WTC11 (cell line): ENCODE measurements around the gene ABCA1. TPM values are rescaled to one million over a fixed set of nuclear protein-coding genes. Genes with fewer than 3 reads are reported as not detected.

Experiments used
- ATAC-seq: fragments of 200-7000 bp; cut with Tn5 transposase; 2 replicates; pipeline ENCODE4 v1.10.0; 2021; ENCODE audit warnings: mild to moderate bottlenecking, moderate library complexity
- CTCF ChIA-PET: fragments of 300-600 bp; sonication (Branson Sonifier 250); formaldehyde crosslinking; loops from one replicate; lab custom pipeline; 2021; ENCODE audit warnings: antibody characterized with exemption; lab: Charles Lee
- POLR2A ChIA-PET: fragments of 350-600 bp; sonication (Branson Sonifier 250); formaldehyde crosslinking; loops from one replicate; lab custom pipeline; 2021; ENCODE audit warnings: antibody characterized with exemption; lab: Charles Lee
- DNase-seq: peaks from one replicate; pipeline ENCODE4 v3.0.0; 2021; ENCODE audit warnings: low spot score
- H3K27ac Mint-ChIP-seq: 2 replicates; pipeline ENCODE4 v1.8.0; 2021; ENCODE audit warnings: mixed read lengths
- H3K27me3 Mint-ChIP-seq: 2 replicates; pipeline ENCODE4 v1.8.0; 2021; ENCODE audit warnings: low read depth, mild to moderate bottlenecking, moderate library complexity, mixed read lengths
- H3K36me3 Mint-ChIP-seq: 2 replicates; pipeline ENCODE4 v1.8.0; 2021; ENCODE audit warnings: mixed read lengths
- H3K4me1 Mint-ChIP-seq: 2 replicates; pipeline ENCODE4 v1.8.0; 2022; ENCODE audit warnings: mixed read lengths
- H3K4me3 Mint-ChIP-seq: 2 replicates; pipeline ENCODE4 v1.8.0; 2021; ENCODE audit warnings: mild to moderate bottlenecking, moderate library complexity, mixed read lengths
- H3K9me3 Mint-ChIP-seq: 2 replicates; pipeline ENCODE4 v1.8.0; 2021; ENCODE audit warnings: mixed read lengths
- CDX4 ChIP-seq: fragments of 250-450 bp; sonication (Bioruptor Pico); IDR thresholded peaks from 2 replicates; pipeline ENCODE4 v1.9.0; 2021; ENCODE audit warnings: moderate library complexity, mild to moderate bottlenecking, inconsistent platforms, borderline replicate concordance
- CTCF ChIP-seq: fragments of 200-600 bp; IDR thresholded peaks from 2 replicates; pipeline ENCODE4 v1.8.0; 2022; ENCODE audit warnings: antibody characterized with exemption
- EMX1 ChIP-seq: fragments of 250-450 bp; sonication (Bioruptor Pico); IDR thresholded peaks from 2 replicates; pipeline ENCODE4 v1.8.0; 2021; ENCODE audit warnings: mild to moderate bottlenecking
- JAZF1 ChIP-seq: fragments of 250-450 bp; sonication (Bioruptor Pico); IDR thresholded peaks from 2 replicates; pipeline ENCODE4 v1.9.0; 2021; ENCODE audit warnings: moderate library complexity, mild to moderate bottlenecking, inconsistent platforms
- MXD4 ChIP-seq: fragments of 250-450 bp; sonication (Bioruptor Pico); IDR thresholded peaks from 2 replicates; pipeline ENCODE4 v1.8.0; 2021; ENCODE audit warnings: mild to moderate bottlenecking, moderate library complexity, borderline replicate concordance
- OVOL2 ChIP-seq: fragments of 250-450 bp; sonication (Bioruptor Pico); IDR thresholded peaks from 2 replicates; pipeline ENCODE4 v1.9.0; 2021; ENCODE audit warnings: mild to moderate bottlenecking, borderline replicate concordance
- PRRX2 ChIP-seq: fragments of 250-450 bp; sonication (Bioruptor Pico); IDR thresholded peaks from 2 replicates; pipeline ENCODE4 v1.8.0; 2021; ENCODE audit warnings: mild to moderate bottlenecking
- TEAD1 ChIP-seq: sonication (generic); formaldehyde crosslinking; IDR thresholded peaks from 2 replicates; pipeline ENCODE4 v1.8.0; 2022; ENCODE audit warnings: mild to moderate bottlenecking, missing genetic modification reagents
- USF2 ChIP-seq: sonication (generic); formaldehyde crosslinking; IDR thresholded peaks from 2 replicates; pipeline ENCODE4 v1.8.1; 2023; ENCODE audit warnings: mild to moderate bottlenecking, missing genetic modification reagents, moderate library complexity
- ZBTB21 ChIP-seq: sonication (generic); formaldehyde crosslinking; IDR thresholded peaks from 2 replicates; pipeline ENCODE4 v1.8.1; 2023; ENCODE audit warnings: mild to moderate bottlenecking, missing genetic modification reagents, borderline replicate concordance
- ZNF532 ChIP-seq: fragments of 250-450 bp; sonication (Bioruptor Pico); IDR thresholded peaks from 2 replicates; pipeline ENCODE4 v1.9.0; 2021; ENCODE audit warnings: mild to moderate bottlenecking, borderline replicate concordance
- ZSCAN18 ChIP-seq: fragments of 250-450 bp; sonication (Bioruptor Pico); IDR thresholded peaks from 2 replicates; pipeline ENCODE4 v2.1.2; 2022; ENCODE audit warnings: mild to moderate bottlenecking, moderate library complexity
- total RNA-seq: library from RNA; stranded (reverse); gene quantifications from 3 replicates; pipeline ENCODE4 v1.2.3, GENCODE V29; 2021

The ABCA1 gene
- total RNA-seq, 1 experiment from 2014 or later, result 7.8 TPM

GRCh38 chr9:104905931-104906330 lies 22.0 kb downstream of the ABCA1 start:
- ChIA-PET CTCF (interaction anchor here (0.6 to 1.4 kb wide), 3 partner anchors 16 to 43 kb away, joined by 3 to 6 read pairs (median 3); no protein-coding TSS in a partner anchor), POLR2A (no interaction called here)
- no peaks in the 10 kb centered on the region for H3K27me3 Mint-ChIP-seq

More at GRCh38 chr9:104905931-104906330, 22.0 kb downstream of the ABCA1 start:
- no peak for TF ChIP-seq ZSCAN18 (CRISPR knock-in tag)
- no peak for TF ChIP-seq OVOL2 (CRISPR knock-in tag)
- TF ChIP-seq JAZF1 (CRISPR knock-in tag), result no peak
- TF ChIP-seq CDX4 (CRISPR knock-in tag), result no peak
- no peak for TF ChIP-seq EMX1 (CRISPR knock-in tag)
- no peak for TF ChIP-seq USF2 (CRISPR knock-in tag)
- TF ChIP-seq TEAD1, result no peak
- TF ChIP-seq PRRX2, result no peak
- TF ChIP-seq ZBTB21 (CRISPR knock-in tag), result no peak
- TF ChIP-seq ZNF532 (CRISPR knock-in tag), result no peak
- no peak for TF ChIP-seq CTCF
- no peak for TF ChIP-seq MXD4
- Mint-ChIP-seq H3K4me3 (no peak overlapping the region), H3K9me3 (no peaks in the 10 kb centered on the region), H3K4me1 (peaks cover 16% of the 10 kb centered on the region), H3K36me3 (no peaks in the 10 kb centered on the region), H3K27ac (no peak overlapping the region)
- ATAC-seq (no peak), DNase-seq (no peak)
